Activated CD4-positive, alpha-beta T cell treated with anti-CD3 and anti-CD28 coated beads, Interleukin-2, Interleukin-4, amounts not matched to agents 100 ng/mL and 50 ng/mL, durations not matched to agents 16 hours and 8 hours (primary cell): ENCODE results near the gene ASIC1.

Experiments
- DNase-seq: peaks from one replicate; pipeline ENCODE4 v3.0.0-alpha.2; 2020; ENCODE audit warnings: low spot score

ASIC1 gene

GRCh38 chr12:50084775-50085614 lies 27.6 kb downstream of the ASIC1 start, which contains the start of gene SMARCD1:
Gene SMARCD1 (plus strand): TSS chr12:50085342. CDS start chr12:50085370, 28 bp downstream.
- DNase-seq, result peak; percentile 91

- no peak for DNase-seq
Measured at GRCh38 chr12:50085615-50086072, 28.2 kb downstream of the ASIC1 start.

DNA sequence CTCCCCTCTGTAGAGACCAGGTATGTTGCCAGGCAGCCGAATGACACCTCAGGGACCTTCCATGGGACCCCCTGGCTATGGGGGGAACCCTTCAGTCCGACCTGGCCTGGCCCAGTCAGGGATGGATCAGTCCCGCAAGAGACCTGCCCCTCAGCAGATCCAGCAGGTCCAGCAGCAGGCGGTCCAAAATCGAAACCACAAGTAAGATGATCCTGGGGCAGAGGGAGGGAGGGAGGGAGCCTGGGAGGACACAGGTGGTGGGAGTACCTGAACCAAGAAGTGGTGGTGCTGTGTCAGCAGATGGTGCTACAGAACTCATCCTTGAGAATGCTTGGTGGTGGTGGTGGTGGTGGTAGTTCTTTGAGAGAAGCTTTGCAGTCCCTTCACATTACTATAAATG lies 28.8 kb downstream of the ASIC1 start:
- no peak for DNase-seq

DNA sequence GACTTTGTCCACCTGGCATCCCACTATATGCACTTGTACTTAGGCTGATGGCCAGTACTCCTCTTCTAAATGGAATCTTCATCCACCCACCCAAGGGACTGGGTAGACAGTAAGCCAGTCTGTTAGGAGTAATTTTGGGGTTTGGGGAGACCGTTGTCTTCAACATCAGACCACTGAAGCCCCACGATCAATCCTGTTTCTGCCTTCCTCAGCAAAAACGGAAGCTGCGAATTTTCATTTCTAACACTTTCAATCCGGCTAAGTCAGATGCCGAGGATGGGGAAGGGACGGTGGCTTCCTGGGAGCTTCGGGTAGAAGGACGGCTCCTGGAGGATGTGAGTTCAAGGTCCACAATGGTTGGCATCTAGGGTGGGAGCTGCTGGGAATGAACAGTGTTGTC lies 29.8 kb downstream of the ASIC1 start:
- no peak for DNase-seq

DNA sequence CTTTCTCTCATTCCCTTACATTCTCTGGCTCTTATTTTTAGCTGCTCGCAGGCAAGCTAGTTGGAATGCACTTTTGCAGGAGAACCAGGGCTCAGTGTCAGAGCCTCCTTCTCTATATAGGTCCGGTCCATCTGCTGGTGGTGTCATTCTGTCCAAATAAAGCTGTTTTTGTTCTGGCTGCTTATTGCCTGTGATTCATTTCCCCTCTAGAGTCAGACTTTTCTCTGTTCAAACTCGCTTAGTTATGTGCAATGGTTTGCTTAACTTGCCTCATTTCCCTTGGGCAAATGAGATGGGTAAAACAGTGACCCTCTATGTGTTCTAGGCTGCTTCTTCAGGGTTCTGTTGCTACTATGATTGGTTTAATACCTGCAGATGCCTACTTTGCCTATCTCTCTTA lies 30.6 kb downstream of the ASIC1 start:
- no peak for DNase-seq

GRCh38 chr12:50088577-50089335 lies 31.4 kb downstream of the ASIC1 start:
- DNase-seq, result peak; percentile 72

DNA sequence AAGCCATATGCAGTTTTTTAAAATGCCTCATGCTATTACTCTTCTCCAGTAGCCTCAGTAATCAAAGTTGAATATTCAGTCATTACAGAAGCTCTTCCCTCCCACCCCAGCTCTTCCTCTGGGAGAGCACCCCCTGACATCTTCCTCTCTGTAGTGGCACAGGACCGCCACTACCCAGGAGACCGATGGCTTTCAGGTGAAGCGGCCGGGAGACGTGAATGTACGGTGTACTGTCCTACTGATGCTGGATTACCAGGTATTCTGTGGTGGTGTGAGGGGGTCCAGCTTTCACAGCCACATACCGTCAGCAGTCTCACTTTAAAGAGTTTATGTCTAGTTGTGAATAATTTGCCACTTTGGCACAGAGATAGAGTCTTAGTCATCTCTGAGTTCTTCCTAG lies 32.3 kb downstream of the ASIC1 start:
- no peak for DNase-seq

- DNase-seq, result no peak
Measured at GRCh38 chr12:50090391-50090790, 33.0 kb downstream of the ASIC1 start.

- DNase-seq, result no peak
Measured at GRCh38 chr12:50097952-50098351, 40.6 kb downstream of the ASIC1 start.

- no peak for DNase-seq
Measured at GRCh38 chr12:50099302-50100008, 42.1 kb downstream of the ASIC1 start.

DNA sequence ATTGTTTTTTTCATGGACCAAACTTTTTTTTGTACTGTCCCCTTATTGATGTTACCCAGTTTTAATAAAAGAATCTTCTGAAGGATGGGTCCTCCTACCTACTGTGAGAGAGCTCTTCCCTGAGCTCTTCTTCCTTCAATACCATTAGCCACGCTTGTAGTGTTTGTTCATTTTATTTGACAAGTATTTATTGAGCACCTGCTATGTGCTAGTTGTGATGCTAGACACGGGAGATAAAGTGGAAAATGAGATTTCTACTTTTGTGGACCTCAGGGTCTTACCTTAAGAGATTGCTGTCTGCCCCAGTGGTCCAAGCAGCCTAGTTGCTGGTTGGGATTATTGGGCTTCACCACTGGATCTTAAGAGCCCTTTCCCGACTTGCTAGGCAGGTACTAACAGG lies 43.2 kb downstream of the ASIC1 start:
- no peak for DNase-seq

DNA sequence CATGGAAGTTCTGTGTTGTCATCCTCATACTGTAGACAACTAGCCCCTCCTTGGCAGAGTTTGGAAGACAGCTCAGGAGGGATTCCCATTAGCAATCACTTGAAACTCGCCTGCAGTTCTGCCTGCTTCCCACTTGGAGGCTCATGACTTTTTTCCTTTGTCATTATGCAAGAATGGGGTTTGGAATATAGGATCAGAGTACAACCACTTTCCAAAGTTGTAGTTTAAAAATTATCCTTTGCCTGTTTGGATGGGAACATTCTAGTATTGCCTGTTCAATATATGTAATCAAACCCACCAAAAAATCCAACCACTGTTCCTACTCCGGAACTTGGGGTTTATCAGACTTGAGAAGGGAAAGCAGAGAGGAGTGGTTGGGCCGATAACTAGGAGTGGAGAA lies 44.3 kb downstream of the ASIC1 start:
- no peak for DNase-seq

- DNase-seq, result no peak
Measured at GRCh38 chr12:50102131-50102531, 44.7 kb downstream of the ASIC1 start.

GRCh38 chr12:50102646-50103309 lies 45.4 kb downstream of the ASIC1 start:
- no peak for DNase-seq

- no peak for DNase-seq
Measured at GRCh38 chr12:50103351-50103750, 46.0 kb downstream of the ASIC1 start.

DNA sequence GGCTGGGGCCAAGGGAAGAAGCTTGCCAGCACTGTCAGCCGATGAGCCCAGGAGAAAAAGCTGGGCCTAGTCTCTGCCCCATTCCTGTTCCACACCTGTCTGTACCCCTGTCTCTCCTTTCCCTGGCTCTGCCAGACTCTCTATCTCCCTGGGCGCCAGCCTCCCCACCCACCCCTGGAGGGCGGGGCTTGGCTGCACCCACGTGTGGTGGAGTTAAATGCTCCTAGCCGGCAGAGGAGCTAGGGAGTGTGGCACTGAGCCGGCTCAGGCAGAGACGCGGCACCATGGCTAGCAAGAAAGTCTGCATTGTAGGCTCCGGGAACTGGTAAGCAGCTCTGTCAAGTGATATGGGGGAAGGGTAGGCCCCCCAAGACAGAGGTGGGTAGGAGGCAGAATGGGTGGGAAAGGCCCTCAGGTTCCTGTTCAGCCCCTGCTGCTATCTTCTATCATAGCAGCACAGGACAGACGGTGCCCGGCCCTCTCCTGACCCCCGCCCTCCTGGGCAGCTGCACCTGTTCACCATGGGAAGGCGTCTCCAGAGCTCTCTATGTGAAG lies 46.4 kb downstream of the ASIC1 start, which contains the start of gene GPD1:
GPD1 (plus strand) TSS at position 242 of the 555 bp plus-strand sequence; CDS start at position 285, 43 bp downstream.
- DNase-seq, result no peak

- DNase-seq, result no peak
Measured at GRCh38 chr12:50104417-50105366, 47.3 kb downstream of the ASIC1 start.

DNA sequence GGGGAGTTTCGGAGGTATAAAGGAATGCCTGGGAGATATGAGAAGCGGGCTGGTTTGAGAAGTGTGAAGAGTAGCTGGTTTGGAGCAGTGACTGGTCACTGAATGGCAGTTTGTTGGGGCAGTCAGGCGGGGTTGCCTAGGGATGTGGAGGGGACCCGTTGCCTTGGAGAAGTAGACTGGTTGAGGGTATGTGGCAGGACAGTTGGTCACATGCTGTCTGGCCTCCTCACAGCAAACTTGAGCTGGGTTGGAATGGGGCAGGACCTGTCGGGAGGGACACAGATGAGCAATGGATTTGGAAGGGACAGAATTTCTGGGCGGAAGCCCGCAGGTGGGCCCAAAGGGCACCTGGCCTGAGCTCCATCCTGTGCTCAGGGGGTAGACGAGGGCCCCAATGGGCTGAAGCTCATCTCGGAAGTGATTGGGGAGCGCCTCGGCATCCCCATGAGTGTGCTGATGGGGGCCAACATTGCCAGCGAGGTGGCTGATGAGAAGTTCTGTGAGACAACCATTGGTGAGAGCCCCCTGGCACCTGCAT lies 48.6 kb downstream of the ASIC1 start:
- DNase-seq, result no peak

- DNase-seq, result no peak
Measured at GRCh38 chr12:50106907-50107306, 49.5 kb downstream of the ASIC1 start.
